Germinal center (tissue), 1 donor: ENCODE results near the gene GRHL3.

Experiments
- DNase-seq: peaks from one replicate; pipeline ENCODE4 v3.0.0; 2012; ENCODE audit warnings: mixed read lengths, low spot score

Gene GRHL3

DNA sequence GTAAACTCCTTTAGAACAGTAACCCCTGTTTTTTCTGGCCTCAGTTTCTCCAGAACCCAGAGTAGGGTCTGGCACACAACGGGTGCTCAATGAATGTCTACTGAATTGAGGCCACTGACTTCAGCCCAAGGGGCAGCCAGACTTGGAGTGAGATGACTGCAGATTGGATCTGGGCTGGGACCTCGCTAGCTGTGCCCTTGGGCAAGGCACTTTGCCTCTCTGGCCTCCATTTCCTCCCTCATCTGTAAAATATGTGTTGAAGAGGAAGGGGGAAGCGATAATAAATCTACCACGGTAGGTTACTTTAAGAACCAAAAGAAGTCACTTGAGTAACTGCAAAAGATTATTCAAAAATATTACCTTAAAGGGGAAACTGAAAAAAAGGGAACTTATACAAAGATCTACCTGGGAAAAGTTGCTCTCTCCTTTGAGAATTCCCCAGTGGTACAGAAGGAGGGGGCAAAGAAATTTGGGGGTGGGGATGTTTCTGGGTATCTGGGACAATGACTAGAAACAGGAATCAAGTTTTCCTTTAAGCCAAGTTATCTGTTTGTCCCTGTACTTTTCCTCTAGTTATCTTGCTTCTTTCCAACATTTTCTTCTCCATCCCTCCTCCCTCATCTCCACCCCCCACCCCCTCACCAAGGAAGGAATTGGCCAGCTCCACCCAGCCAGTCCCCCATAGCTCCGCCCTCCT is 394 bp upstream of the GRHL3 start:
- no peak for DNase-seq

DNA sequence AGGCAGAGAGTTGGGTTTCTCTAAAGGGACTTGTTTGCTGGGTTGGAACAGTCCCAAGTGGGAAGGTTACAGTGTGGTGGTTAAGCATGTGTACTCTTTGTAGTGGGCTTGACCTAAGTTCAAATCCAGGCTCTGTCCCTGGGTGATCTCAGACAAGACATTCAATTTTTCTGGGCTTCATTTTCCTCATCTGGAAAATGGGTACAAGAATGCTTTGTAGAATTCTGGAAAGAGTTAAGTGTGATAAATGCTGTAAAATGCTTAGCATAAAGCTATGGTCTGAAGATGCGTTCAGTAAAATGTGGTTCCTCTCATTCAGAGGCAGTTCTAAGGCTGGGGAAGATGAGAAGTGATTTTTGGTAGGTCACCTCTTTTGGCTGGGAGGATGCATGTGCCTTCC is 805 bp downstream of the GRHL3 start:
- no peak for DNase-seq

DNA sequence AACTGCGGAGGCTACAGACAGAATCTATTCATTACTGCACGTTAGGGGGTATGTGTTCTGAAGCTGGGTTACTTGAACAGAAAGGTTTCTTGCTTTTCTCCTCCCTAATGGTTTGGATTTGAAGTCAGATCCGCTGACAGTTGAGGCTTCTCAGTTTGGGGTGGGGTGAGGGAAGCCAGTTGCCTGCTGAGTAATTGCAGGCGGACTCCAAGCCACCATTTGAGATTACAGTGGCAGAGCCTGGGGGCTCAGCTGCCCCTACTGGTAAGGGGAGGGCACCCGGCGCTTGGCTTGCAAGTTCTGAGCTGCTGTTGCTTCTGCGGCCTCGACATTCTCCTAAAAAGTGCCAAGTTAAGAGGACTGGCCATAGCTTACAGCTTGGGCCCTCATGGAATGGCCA is 2.0 kb downstream of the GRHL3 start:
- DNase-seq: no peak

DNA sequence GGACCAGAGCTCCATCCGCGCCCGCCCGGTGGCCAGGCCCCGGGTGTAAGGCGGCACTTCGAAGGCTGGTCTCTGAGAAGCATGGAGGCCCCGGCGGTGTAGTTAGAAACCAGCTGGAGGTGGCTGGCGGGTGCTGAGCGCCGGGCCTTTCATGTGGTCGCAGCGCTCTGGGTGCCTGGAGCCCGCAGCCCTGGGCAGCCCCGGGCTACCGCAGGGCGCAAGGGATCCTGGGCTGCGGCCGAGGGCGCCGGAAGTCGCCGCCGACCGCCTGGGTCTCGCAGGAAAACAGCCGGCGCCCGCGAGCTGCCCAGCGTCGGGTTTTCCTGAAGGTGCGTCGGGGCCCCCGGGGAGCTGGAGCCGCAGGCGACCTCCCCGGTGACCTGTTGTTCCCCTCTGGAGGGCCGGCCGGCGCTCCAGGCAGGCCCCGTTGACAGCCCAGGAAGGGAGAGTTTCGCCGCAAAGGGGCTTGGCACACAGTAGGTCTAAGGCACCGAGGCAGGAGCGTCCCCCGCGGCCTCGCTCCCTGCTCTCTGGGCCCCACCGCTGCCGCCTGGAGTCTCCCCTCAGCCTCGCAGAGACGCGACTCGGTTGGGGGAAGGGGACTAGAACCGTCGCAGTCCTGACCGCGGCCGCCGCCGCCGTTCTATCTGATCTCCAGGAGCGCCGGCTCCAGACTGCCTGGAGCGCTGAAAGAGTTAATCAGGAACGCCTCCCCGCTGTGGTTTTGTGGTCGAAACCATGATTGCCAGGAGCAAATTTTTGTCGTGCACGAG is 2.7 kb downstream of the GRHL3 start:
- peak; percentile 69 for DNase-seq

DNA sequence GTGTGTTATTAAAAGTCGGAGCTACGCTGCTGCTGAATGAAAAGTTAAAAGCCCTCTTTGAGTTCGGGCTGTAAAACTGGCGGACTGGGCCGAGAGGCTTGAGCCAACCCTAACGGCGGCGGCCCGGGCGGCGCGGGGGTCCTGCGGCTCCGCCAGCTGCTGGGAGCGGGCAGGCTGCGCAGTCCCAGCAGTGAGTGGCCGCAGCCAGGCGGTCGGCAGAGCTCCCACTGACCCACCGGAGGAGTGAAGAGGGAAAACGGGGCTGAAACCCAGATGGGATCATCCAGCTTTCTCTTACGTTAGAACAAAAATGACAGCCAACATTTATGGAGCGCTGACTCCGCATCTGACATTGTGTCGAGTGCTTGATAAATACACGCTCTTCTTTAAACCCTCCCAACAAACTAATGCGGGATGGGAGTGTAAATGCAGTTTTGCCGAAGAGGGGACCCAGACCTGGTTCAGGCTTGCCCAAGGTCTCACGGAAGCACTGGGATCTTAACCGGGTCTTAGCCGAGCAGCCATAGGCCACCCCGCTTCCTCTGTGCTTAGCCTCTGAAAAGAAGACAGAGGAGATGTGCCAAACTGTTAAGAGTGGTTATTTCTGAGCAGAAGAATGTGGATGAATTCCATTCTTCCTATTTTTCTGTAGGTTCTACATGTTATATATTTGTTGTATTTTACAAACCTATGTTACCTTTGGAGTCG is 3.5 kb downstream of the GRHL3 start:
- DNase-seq: no peak

DNA sequence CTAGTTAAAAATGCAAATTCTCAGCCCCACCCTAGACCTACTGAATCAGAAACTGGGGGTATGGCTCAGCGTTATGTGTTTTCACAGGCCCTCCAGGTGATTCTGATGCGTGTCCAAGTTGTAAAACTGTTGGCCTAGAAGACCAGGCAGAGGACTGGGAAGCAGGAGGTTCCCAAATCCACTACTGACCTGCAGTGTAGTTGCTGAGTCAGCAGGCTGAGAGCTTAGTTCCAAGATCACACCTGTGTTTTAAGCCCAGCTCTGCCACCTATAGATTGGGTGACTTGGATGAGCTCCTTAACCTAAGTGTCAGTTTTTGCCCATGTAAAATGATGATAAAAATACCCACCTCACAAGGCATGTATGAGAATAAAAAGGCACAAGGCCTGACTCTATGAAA is 4.1 kb downstream of the GRHL3 start:
- no peak for DNase-seq

DNA sequence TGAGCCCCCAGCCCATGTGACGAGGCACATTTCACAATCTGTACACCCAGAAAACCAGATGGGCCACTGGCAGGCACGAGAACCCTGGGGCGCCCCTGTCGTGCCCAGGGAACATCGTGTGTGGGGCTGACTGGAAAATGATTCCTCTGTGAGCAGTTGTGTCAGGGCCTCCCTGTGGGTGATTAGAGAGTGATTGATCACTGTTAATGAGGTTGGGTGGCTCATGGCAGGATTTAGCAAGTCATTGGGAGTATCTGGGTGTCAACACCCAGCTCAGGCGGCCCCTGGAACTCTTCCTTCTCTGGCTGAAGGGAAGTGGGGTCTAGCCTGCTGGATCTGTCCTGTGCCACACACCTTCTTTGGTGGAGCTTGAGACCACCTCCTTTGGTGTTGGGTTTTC is 5.7 kb downstream of the GRHL3 start:
- no peak for DNase-seq

DNA sequence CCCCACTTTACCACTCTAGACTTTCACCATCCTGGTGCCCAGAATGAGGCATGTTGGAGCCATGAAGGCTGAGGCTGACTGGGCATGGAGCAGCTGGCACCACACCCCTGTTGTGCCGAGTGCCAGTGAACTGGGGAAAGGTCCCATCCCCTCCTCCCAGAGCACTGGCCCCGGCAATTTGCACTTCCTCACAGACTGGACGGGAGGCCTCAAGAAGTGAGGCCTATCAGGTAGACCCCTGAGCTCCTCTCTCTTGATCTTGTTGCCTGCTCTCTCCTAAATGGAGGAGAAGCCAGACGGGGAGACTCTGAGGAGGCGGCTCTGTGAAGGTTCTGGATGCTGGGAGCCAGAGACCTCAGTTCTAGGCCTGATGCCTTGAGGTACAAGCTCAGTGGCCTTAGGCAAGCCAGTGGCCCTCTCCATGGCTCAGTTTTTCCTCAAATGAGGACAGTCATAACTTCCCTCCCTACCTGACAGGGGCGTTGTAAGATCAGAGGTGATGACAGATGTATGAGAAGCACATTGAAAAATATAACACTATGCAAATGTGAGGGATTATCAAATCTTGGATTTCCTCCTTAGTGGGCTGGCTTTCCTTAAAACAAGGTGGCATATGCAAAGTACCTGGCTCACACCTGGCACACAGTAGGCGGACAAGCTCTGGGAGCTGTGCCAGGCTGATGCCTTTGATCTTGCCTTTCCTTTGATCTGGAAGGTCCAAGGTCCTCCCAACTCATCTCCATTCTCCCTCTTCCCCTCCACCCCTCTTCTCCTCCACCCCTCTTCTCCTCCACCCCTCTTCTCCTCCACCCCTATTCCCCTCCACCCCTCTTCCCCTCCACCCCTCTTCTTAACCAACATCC is 6.7 kb downstream of the GRHL3 start:
- no peak for DNase-seq

DNA sequence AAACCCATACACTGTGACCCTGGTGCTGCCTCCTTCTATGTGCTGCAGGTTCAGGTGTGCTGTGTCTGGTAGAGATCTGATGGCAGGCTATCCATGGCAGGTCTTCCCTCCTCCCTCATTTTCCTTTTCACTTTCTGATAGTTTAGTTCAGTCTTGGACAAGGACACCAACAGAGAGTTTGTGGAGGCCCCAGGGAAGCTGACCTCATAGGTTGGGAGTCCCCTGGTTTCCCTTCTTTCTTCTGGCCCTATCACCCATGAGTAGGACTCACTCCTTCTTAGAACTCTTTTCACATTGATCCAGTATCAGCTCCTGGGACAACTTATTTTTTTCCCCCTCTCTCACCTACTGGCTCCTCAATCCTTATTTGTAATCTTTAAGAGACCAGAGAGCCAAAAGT is 8.3 kb downstream of the GRHL3 start:
- DNase-seq: no peak

DNA sequence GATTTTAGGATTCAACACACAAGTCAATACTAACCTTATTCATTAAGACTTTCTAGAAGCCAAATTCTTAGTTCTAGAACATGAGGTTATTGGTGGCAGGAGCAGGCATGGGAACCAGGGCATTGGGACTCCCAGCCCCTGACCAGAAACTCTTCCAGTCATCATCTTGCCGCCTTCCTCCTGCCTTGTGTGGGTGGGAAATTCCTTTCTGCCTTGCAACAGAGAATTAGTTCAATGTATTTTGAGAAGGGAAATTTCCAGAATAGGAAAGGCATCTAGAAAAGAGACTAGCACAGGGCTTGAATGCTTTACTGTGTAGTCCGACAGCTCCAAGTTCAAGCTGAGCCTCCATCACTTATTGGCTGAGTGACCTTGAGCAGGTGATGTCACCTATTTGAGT is 8.7 kb downstream of the GRHL3 start:
- no peak for DNase-seq

DNA sequence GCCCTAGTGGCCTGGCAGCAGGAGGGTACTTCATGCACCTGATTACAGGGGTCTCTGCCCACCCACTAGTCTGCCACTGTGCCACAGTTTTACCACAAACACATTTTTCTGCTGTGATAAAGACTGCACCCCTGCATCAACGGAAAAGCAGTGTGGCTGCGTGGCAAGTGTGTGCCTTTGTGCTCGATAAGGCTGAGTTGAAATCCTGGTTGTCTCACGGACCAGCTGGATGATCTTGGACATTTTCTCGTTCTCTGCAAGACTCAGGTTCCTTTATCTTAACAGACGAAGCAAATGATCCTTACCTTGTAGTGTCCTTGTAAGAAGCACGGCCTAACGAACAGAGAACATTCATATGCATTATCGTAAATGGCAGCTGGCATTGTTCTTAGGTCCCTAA is 10.2 kb downstream of the GRHL3 start:
- DNase-seq: no peak

DNA sequence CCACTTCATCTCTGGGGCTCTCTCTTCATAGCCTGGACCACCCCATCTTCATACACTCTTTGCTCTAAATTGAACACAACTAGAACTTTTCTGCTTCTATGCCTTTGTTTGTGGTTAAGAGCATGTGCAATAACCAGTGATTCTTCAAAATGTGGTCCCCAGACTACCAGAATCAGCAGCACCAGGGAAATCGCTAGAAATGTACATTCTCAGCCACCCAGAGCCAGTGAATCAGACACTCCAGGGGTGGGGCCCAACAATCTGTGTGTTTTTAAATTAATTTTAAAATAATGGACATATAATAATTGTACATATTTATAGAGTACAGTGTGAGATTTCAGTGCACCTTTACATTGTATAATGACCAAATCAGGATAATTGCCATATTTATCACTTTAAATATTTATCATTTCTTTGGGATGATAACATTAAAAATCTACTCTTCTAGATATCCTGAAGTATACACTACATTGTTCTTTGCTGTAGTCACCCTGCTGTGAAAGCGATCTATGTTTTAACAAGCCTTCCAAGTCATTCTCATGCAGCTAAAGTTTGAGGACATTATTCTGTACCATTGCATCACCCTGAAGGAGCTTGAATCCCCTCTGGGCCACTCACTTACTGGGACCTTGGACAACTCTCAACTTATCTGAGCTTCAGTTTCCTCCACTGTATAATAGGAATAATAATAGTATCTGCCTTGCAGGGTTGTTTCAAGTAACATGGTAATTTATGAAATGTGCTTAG is 10.8 kb downstream of the GRHL3 start:
- no peak for DNase-seq

DNA sequence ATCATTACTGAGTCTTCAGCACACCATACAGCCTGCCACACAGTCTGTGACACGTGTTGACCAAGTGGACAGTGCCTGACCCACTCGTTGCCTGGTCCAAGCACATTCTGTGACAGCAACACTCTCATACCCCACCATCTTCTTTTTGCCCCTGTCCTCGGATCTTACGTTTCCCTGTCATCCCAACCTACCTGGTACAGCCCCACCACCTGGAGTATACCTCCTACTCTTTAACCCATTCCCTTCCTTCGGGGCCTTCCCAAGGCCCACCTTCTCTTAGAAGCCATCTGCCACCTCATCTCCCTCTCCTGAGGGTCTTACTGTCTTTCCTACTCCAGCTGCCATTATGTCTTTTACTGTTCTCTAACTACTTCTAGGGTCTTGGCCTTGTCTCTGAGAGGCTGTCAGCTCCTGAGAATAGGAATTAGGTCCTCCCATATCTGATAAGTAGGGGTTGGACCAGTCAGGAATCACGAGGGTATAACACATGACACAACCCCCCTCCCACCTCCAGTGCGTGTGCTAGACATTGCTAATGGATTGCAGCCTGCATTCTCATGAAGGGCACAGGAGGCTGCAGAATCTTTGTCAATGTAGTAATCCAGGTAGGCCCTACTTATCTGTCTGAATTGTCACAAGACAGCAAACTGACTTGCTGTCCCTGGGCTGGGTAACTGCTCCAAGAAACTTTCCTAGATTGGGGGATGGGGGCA is 13.0 kb downstream of the GRHL3 start:
- DNase-seq: no peak

DNA sequence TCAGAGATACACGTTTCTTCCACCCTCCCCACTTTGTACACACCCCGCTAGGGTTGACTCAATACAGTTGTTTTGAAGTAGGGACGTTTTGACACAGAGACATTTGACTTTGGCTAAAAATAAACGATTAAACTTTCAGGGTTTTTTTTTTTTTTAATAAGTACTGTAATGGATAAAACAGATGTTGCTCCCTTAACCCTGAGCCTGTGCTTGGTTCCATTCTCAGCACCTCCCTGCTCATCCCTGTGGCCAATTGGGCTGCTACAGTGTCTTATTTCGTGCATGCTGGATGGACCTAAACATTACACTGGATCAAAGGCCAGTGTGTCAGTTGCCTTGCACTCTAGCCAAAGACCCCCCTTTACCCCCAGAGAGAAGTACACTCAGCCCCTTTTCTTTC is 16.9 kb downstream of the GRHL3 start:
- DNase-seq: no peak

DNA sequence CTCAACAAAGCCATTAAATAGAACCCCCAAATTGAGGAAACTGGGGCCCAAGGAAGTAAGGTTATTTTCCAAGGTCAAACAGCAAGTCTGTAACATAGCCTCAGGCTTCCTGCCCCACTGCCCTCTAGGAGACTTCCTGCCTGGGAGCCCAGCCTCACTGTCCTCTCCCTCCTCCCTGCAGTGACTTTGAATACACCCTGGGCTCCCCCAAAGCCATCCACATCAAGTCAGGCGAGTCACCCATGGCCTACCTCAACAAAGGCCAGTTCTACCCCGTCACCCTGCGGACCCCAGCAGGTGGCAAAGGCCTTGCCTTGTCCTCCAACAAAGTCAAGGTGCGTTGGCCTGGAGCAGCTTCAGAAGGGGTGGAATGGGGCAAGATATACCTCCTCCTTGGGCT is 18.3 kb downstream of the GRHL3 start:
- DNase-seq: no peak

DNA sequence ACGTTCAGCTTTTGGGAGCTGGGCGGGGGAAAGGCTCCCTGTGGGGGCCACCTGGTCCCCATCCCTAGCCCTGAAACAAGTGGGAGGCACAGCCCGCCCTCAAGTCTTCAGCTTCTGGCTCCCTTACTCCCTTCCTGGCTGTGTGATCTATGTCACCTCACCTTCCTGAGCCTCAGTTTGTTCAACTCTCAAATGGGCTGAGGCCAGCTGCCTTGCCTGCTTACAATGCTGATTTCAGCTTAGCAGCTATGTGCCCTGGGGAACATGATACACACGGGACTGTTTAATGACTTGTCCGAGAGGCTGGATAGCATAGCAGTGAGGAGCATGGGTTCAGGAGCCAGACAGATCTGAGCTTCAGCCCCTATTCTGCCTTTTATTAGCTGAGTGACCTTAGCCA is 19.3 kb downstream of the GRHL3 start:
- DNase-seq: no peak

DNA sequence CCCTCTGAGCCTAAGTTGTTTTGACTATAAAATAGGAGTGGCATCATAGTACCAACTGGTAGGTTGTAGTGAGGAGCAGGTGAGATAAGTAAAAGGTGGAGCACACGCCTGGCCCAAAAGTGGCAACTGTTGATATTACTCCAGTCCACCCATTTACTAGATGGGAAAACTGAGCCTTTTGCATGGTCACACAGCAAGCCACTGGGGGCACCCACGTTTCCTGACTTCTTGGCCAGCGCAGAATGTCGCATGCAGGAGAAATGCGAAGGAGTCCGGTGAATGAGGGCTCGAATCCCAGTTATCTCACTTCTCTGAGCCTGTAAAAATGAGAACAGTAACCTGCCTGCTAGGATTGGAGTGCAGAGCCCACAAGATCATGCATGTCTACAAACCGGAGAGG is 20.8 kb downstream of the GRHL3 start:
- no peak for DNase-seq

DNA sequence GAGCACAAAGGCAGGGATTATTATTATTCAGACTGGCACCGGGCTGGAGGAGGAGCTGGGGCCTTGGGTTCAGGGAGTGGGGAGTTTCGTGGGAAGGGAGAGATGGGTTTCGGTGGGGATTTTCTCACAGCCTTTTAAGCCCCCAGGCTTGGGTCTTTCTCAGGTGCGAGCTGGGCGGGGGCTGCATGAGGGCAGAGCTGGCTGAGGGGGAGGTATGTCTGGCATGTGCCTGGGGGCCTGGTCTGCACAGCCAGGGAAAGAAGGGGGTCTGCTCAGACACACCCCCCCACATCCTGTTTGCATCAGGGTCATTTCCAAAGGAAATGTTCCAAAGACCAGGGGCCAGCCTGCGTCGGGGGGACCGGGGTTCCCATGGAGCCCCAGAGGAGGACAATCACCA is 21.6 kb downstream of the GRHL3 start:
- no peak for DNase-seq

DNA sequence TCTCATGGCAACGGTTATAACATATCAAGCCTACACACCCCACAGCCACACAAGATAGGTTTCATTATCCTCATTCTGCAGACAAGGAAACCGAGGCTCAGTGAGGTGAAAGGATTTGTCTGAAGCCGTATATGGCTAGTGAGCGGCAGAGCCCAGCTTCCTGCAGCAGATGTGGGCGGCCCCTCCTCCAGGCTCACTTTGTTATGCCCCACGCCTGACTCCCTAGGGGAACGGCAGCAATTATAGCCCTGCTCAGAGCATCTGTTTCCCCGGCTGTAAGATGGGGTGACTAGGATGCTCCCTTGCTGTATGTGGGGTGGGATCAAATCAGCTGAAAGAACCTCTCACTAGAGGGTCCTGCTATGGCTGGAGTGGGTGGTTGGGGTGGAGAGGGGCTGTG is 22.1 kb downstream of the GRHL3 start:
- no peak for DNase-seq

DNA sequence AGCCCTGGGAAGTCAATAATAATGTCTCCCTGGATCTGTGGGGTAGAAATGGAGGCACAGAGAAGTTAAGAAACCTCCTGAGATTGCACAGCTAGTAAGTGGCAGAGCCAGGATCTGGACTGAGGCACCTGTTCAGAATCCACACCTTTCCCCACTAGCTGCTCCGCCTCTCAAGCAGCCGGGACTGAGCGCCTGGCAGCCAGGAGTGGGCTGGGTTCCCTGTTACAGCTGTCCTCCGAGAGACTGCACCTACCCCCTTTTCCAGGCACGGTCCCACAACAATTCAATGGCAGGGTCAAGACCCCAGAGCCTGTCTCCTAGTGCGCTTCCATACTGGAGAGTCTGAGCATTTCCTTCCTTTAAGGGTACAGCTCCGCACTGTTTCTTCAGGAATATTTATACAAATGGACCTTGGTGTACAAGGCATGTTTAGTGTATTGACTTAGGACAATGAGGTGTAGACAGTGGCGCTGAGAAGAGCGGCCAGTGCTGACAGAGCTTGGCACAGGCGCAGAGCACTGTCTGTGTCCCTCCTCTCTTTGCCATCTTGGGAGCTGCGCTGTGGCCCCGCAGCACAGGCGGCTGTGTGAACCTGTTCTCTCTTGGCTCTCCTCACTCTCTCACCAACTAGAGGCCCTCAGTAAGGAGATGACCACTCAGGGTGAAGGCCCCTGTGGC is 24.4 kb downstream of the GRHL3 start:
- DNase-seq: no peak
